NB4 (cell line): Measurements from ENCODE around the gene CDH4.

Source experiments
- CTCF ChIP-seq: IDR thresholded peaks from one replicate; pipeline ENCODE4 v1.5.1; 2012; ENCODE audit warnings: low read depth, low read length
- TF ChIP-seq, protein P1 (sequence below): IDR thresholded peaks from 2 replicates; pipeline ENCODE4 v1.6.1; 2011; ENCODE audit warnings: low read depth, low read length

GRCh38 chr20:61569825-61570224 is 317.8 kb downstream of the CDH4 start:
- TF ChIP-seq, protein P1, sequence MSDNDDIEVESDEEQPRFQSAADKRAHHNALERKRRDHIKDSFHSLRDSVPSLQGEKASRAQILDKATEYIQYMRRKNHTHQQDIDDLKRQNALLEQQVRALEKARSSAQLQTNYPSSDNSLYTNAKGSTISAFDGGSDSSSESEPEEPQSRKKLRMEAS, result no peak
- TF ChIP-seq CTCF, result no peak
